Osteocyte (in vitro differentiated cells): ENCODE measurements around the gene YWHAQ. TPM values are rescaled to one million over a fixed set of nuclear protein-coding genes. Genes with fewer than 3 reads are reported as not detected.
A peak's percentile ranks its signal among the peaks of the same experiment; 100 is the strongest.

Experiments used
- DNase-seq: peaks from one replicate; pipeline ENCODE4 v3.0.0; 2021; ENCODE audit warnings: mixed read lengths; ENCODE audit not compliant: unreplicated experiment; ENCODE audit errors: extremely low spot score
- H3K27ac Mint-ChIP-seq: one replicate; pipeline ENCODE4 v1.8.0; 2021; ENCODE audit warnings: mild to moderate bottlenecking, mixed read lengths; ENCODE audit not compliant: unreplicated experiment
- H3K27me3 Mint-ChIP-seq: one replicate; pipeline ENCODE4 v1.8.0; 2021; ENCODE audit warnings: mixed read lengths; ENCODE audit not compliant: unreplicated experiment
- H3K36me3 Mint-ChIP-seq: one replicate; pipeline ENCODE4 v1.8.0; 2021; ENCODE audit warnings: mixed read lengths; ENCODE audit not compliant: unreplicated experiment
- H3K4me1 Mint-ChIP-seq: one replicate; pipeline ENCODE4 v1.8.0; 2021; ENCODE audit warnings: mixed read lengths; ENCODE audit not compliant: unreplicated experiment
- H3K4me3 Mint-ChIP-seq: one replicate; pipeline ENCODE4 v1.8.0; 2021; ENCODE audit warnings: mild to moderate bottlenecking, moderate library complexity, mixed read lengths; ENCODE audit not compliant: unreplicated experiment
- H3K9me3 Mint-ChIP-seq: one replicate; pipeline ENCODE4 v1.8.0; 2021; ENCODE audit warnings: mixed read lengths; ENCODE audit not compliant: unreplicated experiment
- CTCF ChIP-seq: fragments of 200-600 bp; sonication (generic); IDR thresholded peaks from 2 replicates; pipeline ENCODE4 v1.5.0; 2021; ENCODE audit warnings: antibody characterized with exemption, mild to moderate bottlenecking, moderate library complexity
- long read RNA-seq: library from polyadenylated mRNA; unstranded; transcript quantifications from one replicate; pipeline ENCODE4 v2.0.0, GENCODE V29; 2021
- total RNA-seq: library from RNA; stranded (reverse); gene quantifications from 2 replicates; pipeline ENCODE4 v1.2.1, GENCODE V29; 2021

The YWHAQ gene
- total RNA-seq = 296 and 307 TPM in 2 replicates
- long read RNA-seq, transcript YWHAQ-201 (6 exons, 2,208 nt) = major isoform, 2,090 of 2,731 reads
- long read RNA-seq, transcript YWHAQ-202 (5 exons, 2,216 nt) = minor isoform, 497 of 2,731 reads
- long read RNA-seq, partial matches to known transcripts = 111 of 2,731 reads
- long read RNA-seq, other reads (novel, unspliced or antisense) = 33 of 2,731 reads

- peak; percentile 100 for DNase-seq
- H3K4me1 Mint-ChIP-seq = peaks cover 58% of the 10 kb centered on the region
- peaks cover 31% of the 10 kb centered on the region for H3K36me3 Mint-ChIP-seq
Observed at GRCh38 chr2:9630736-9631552, at the start of gene YWHAQ. Gene YWHAQ (minus strand): TSS chr2:9630997. CDS start chr2:9630452, 545 bp downstream.

GRCh38 chr2:9680082-9680481 is 49.3 kb upstream of the YWHAQ start:
- H3K4me1 Mint-ChIP-seq = peaks cover 18% of the 10 kb centered on the region
- no peaks in the 10 kb centered on the region for H3K9me3 Mint-ChIP-seq
- no peak for DNase-seq
- no peaks in the 10 kb centered on the region for H3K36me3 Mint-ChIP-seq
- no peak overlapping the region for H3K27ac Mint-ChIP-seq
- no peak overlapping the region for H3K4me3 Mint-ChIP-seq
- TF ChIP-seq CTCF = no peak
- H3K27me3 Mint-ChIP-seq = no peaks in the 10 kb centered on the region

More at GRCh38 chr2:9630736-9631552, at the start of gene YWHAQ:
- Mint-ChIP-seq H3K27ac (peak within 1 kb of the TSS; percentile 94), H3K4me3 (peak within 1 kb of the TSS; percentile 95), H3K9me3 (no peaks in the 10 kb centered on the region), H3K27me3 (no peaks in the 10 kb centered on the region)
- TF ChIP-seq CTCF = no peak

GRCh38 chr2:9679218-9679617 is 48.4 kb upstream of the YWHAQ start:
- Mint-ChIP-seq H3K27ac (no peak overlapping the region), H3K27me3 (no peaks in the 10 kb centered on the region), H3K4me3 (no peak overlapping the region), H3K9me3 (no peaks in the 10 kb centered on the region), H3K36me3 (no peaks in the 10 kb centered on the region), H3K4me1 (peaks cover 23% of the 10 kb centered on the region)
- TF ChIP-seq CTCF = no peak
- no peak for DNase-seq

- no peak for DNase-seq
- no peaks in the 10 kb centered on the region for H3K36me3 Mint-ChIP-seq
- peaks cover 23% of the 10 kb centered on the region for H3K4me1 Mint-ChIP-seq
- no peak overlapping the region for H3K27ac Mint-ChIP-seq
- no peaks in the 10 kb centered on the region for H3K9me3 Mint-ChIP-seq
- no peak overlapping the region for H3K4me3 Mint-ChIP-seq
- TF ChIP-seq CTCF = no peak
- H3K27me3 Mint-ChIP-seq = no peaks in the 10 kb centered on the region
Observed at GRCh38 chr2:9678544-9678943, 47.7 kb upstream of the YWHAQ start.
